GM21529 (cell line): ENCODE results near the gene TBX15.

Source experiments
- ATAC-seq: cut with Tn5 transposase; IDR thresholded peaks from one replicate; pipeline ENCODE4 v1.9.1; 2021; ENCODE audit not compliant: unreplicated experiment

Gene TBX15

GRCh38 chr1:118899340-118899739 is 88.8 kb downstream of the TBX15 start:
- no peak for ATAC-seq

- ATAC-seq, result no peak
Measured at GRCh38 chr1:118898712-118899111, 89.4 kb downstream of the TBX15 start.

DNA sequence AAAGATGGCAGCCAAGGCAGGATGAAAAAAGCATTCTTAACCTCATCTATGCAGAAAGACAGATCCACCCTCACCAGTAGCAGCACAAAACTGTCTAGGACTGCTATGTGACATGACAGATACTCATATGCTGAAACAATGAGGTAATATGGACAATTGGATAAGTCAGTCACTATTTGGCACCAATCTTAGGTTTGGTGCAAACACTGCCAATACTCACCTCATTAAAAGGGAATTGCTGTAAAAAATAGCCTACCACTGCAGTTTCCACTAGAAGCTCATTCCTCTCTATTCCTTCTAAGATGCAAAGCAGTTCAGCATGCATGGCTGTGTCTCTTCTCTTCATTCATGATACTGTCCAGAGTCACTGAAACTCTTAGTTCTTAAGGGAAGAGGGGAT is 91.7 kb downstream of the TBX15 start:
- ATAC-seq, result no peak

DNA sequence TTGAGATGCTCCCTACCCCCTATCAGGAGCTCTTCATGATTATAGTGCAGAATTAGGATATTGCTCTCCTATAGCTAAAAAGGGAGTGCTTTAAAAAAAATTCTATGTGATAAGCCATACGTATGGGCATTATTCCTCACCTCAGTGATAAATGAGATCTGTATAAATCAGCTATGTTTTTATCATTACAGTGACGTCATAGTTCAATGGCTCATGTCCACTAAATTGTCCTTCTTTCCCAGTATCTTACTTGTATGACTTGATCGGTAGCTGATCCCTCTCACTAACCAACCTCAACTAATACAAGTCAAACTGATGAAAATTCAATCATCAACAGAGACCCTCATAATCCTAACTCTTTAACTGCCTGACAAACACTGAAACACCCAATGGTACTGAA is 93.3 kb downstream of the TBX15 start:
- ATAC-seq, result no peak

- ATAC-seq, result no peak
Measured at GRCh38 chr1:118890851-118891384, 97.2 kb downstream of the TBX15 start.

- no peak for ATAC-seq
Measured at GRCh38 chr1:118884946-118885345, 103.2 kb downstream of the TBX15 start.

DNA sequence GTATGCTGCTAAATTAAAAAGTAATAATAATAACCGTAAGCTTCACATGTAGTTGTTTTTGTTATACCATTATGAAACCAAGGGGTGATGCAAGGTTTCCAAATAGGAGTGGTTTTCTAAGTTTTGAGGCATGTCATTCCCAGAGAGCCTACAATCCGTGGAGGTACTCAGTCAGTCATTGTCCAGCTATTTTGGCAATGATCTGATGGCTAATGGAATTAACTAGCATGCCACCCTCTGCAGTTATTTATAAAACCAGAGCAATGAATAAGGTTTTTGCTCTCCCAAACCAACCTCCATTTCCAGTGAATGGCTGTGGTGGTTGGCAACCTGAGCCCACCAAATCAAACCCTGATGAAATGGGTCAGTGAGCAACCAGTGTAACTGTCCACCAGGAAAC is 106.4 kb downstream of the TBX15 start:
- no peak for ATAC-seq

- ATAC-seq, result no peak
Measured at GRCh38 chr1:118878661-118879060, 109.5 kb downstream of the TBX15 start.

DNA sequence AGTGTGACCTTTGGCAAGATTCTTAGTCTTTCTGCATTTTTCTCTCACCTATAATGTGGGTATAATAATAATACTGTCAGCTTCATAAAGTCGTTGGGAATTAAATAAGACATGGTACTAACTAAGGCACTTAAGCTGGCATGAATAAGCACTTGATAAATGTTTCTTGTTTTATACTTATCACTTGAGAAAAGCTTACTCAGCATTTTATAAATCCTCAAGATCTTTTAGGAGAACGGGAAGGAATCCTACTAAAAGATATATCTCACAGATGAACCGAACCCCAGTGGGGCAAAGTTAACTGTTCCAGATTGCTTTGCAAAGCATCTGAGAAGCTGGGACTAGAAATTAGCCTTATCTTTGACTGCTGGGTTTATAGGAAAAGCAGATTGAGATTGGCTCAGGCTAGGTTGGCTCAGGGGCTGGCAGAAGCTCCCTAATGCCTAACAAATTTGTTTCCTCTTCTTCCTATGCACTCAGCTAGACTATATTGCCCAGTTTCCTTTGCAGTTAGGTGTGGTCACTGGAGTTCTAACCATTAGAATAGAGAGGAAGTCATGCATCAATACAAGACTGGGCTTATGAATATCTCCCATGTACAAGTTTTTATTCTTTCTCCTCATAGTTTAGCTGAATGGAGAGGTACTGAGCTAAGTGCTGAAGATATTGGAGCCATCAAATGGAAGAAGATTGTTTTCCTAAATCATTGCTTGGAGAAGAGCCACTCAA is 110.3 kb downstream of the TBX15 start:
- ATAC-seq, result no peak

GRCh38 chr1:118871582-118872171 is 116.5 kb downstream of the TBX15 start:
- no peak for ATAC-seq

GRCh38 chr1:118868387-118868786 is 119.8 kb downstream of the TBX15 start:
- no peak for ATAC-seq

GRCh38 chr1:118866330-118866729 is 121.8 kb downstream of the TBX15 start:
- ATAC-seq, result no peak

DNA sequence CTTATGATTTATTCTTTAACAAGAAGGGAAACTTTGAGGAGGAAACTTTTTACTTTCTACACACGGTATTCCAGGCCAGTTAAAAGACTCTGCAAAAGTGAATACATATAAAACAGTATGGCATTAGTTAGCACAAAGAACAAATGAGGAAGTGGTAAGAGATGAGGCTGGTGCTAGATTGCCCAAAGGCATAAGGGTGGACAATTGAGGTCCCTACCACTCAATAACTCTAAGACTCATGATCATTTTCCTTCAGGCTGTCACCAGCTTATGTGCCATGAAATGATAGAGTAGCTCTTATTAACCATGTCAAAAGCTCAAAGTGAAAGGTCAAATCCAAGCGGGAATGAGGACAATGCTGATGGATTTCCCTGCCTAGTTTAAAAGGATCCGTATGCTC is 124.5 kb downstream of the TBX15 start:
- ATAC-seq, result no peak

GRCh38 chr1:118862755-118863154 is 125.4 kb downstream of the TBX15 start:
- ATAC-seq, result no peak

DNA sequence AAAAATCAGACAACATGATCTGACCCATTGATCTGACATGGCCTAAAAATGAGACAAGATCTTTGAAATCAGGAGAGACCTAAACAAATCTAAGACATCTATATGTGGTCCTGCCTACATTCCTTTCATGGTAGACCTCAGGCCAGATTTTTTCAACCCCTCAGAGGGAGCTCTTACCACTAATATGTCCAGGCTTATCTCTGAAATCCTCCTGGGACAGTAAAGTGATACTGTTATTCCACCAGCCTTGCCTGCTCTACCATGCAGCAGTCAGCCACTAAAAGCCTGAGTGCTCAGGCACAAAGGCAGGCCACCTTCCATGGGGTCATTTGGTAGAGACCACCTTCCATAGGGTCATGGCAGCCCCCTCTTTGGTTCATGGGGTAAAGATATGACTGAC is 126.9 kb downstream of the TBX15 start:
- no peak for ATAC-seq

GRCh38 chr1:118859999-118860398 is 128.1 kb downstream of the TBX15 start:
- ATAC-seq, result no peak

DNA sequence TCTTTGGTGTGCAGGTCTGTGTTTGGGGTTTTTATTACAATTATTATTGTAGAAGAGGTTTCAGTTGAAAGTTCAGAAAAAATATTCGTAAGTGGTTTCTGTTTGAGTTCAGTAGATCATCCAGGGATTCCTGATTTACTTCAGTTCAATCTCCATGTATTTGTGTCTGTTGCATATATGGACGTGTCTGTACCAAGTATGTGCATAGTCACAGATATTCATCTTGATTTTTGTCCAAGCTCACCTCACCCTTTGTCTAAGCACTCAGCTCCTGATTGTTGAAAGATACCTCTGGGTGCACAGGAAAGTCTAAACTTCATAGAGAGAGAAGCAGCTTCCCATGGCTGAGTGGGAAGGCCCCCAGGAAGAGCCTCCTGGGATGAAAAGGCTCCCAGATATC is 141.7 kb downstream of the TBX15 start:
- ATAC-seq, result no peak

DNA sequence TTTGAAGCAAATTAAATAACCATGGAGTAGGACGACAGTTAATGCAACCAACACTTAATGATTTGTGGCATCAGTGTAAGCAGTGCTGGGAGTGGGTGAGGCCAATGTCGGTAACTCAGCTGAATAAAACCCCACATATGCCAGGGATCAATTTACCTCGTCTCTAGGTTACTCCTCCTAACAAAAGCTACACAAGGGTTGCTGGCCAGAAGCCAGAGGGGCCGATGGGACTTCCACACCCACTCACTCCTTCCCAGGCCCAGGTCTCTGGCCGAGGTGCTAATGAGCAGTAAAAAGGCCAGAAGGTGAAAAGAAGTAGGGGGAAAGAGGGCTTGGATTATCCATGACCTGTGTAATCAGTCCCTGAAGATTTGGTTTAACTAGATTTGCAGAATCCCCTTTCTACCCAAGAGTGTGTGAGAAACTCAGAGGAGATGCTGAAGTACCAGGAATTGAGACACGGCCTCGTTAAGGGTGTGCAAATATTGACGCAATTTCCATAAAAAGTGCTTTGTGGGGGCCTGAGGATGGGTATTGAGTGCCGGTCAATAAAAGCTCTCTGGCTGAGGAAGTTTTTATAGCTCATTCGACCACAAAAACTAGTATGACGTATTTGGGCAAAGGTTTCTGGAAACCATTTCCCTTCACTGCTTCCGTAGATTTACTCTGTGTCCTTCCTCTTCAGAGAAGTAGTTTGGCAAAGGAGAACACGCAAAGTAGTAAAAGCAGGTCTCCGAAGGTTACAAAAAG is 145.5 kb downstream of the TBX15 start:
- no peak for ATAC-seq

DNA sequence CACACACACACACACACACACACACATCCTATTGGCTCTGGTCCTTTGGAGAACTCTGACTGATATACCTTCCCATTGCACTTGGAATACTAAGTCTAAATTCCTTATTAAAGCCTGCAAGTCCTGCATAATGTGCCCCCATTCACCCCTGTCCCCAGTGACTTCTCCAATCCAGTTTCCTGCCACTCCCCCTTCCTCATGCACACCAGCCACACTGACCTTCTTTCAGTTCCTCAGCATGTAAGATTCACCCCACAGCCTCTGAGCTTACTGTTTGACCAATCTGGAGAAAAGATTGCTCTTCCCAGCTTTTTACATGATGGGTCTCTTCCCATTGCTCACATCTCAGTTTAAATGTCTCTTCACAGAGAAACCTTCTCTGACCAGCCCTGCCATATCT is 146.6 kb downstream of the TBX15 start:
- ATAC-seq, result no peak
